ENCODE data around the gene LKAAEAR1. TPM values are rescaled to one million over a fixed set of nuclear protein-coding genes. Genes with fewer than 3 reads are reported as not detected.
A peak's percentile ranks its signal among the peaks of the same experiment; 100 is the strongest.

The LKAAEAR1 gene
- total and polyA plus RNA-seq, 2 of the 13 experiments (the other 11 are each of a cell fraction or from before 2014, with no cell fraction given) = not detected

- TF ChIP-seq SP4 (CRISPR knock-in tag; IDR thresholded peaks at IDR 0.05) (no peak), NCOA2 (CRISPR knock-in tag; IDR thresholded peaks at IDR 0.05) (0 out of 2 replicates have a peak, but pooled peaks have one; percentile 61), SNRNP70 (IDR thresholded peaks at IDR 0.05; ENCODE audit: low read depth, low read length) (no peak), AHR (CRISPR knock-in tag; IDR thresholded peaks at IDR 0.05) (no peak), DR1 (CRISPR knock-in tag; IDR thresholded peaks at IDR 0.05) (no peak), NFRKB (IDR thresholded peaks at IDR 0.05) (no peak), ZNF260 (CRISPR knock-in tag; IDR thresholded peaks at IDR 0.05; ENCODE audit: borderline replicate concordance, low read depth) (no peak), TMF1 (CRISPR knock-in tag; IDR thresholded peaks at IDR 0.05; ENCODE audit: low read depth) (no peak), SMC3 (IDR thresholded peaks at IDR 0.05; ENCODE audit: low read length) (no peak; the same call in 1 of the 2 replicates), FIP1L1 (IDR thresholded peaks at IDR 0.05; ENCODE audit: borderline replicate concordance, insufficient read depth, low read depth, low read length) (no peak), ARID3A (IDR thresholded peaks at IDR 0.05; ENCODE audit: low read depth, low read length) (no peak), XBP1 (CRISPR knock-in tag; IDR thresholded peaks at IDR 0.05) (no peak), RXRA (CRISPR knock-in tag; IDR thresholded peaks at IDR 0.05) (peak; percentile 82), FOXA3 (CRISPR knock-in tag; IDR thresholded peaks at IDR 0.05) (peak; percentile 69), RFX1 (IDR thresholded peaks at IDR 0.05) (no peak), SALL2 (CRISPR knock-in tag; IDR thresholded peaks at IDR 0.05) (no peak), ZNF20 (CRISPR knock-in tag; IDR thresholded peaks at IDR 0.05) (no peak), HDAC1 (CRISPR knock-in tag; IDR thresholded peaks at IDR 0.05) (peak; percentile 68), ZFP90 (CRISPR knock-in tag; IDR thresholded peaks at IDR 0.05; ENCODE audit: borderline replicate concordance) (0 out of 2 replicates have a peak, but pooled peaks have one; percentile 40)
- TF ChIP-seq, protein P1, sequence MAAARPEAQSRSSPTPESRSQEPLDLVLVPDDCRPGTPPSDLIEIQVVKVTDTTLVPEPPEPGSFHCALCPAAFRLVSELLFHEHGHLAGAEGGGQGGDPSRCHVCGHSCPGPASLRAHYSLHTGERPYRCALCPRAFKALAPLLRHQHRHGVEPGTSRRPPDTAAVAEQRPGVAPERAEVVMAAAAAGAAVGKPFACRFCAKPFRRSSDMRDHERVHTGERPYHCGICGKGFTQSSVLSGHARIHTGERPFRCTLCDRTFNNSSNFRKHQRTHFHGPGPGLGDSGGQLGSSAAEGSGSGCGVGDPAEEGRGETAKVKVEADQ (CRISPR knock-in tag; IDR thresholded peaks at IDR 0.05; ENCODE audit: borderline replicate concordance) = no peak
- TF ChIP-seq, protein P2, sequence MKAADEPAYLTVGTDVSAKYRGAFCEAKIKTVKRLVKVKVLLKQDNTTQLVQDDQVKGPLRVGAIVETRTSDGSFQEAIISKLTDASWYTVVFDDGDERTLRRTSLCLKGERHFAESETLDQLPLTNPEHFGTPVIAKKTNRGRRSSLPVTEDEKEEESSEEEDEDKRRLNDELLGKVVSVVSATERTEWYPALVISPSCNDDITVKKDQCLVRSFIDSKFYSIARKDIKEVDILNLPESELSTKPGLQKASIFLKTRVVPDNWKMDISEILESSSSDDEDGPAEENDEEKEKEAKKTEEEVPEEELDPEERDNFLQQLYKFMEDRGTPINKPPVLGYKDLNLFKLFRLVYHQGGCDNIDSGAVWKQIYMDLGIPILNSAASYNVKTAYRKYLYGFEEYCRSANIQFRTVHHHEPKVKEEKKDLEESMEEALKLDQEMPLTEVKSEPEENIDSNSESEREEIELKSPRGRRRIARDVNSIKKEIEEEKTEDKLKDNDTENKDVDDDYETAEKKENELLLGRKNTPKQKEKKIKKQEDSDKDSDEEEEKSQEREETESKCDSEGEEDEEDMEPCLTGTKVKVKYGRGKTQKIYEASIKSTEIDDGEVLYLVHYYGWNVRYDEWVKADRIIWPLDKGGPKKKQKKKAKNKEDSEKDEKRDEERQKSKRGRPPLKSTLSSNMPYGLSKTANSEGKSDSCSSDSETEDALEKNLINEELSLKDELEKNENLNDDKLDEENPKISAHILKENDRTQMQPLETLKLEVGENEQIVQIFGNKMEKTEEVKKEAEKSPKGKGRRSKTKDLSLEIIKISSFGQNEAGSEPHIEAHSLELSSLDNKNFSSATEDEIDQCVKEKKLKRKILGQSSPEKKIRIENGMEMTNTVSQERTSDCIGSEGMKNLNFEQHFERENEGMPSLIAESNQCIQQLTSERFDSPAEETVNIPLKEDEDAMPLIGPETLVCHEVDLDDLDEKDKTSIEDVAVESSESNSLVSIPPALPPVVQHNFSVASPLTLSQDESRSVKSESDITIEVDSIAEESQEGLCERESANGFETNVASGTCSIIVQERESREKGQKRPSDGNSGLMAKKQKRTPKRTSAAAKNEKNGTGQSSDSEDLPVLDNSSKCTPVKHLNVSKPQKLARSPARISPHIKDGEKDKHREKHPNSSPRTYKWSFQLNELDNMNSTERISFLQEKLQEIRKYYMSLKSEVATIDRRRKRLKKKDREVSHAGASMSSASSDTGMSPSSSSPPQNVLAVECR (CRISPR knock-in tag; IDR thresholded peaks at IDR 0.05; ENCODE audit: borderline replicate concordance) = no peak
- TF ChIP-seq, protein P3, sequence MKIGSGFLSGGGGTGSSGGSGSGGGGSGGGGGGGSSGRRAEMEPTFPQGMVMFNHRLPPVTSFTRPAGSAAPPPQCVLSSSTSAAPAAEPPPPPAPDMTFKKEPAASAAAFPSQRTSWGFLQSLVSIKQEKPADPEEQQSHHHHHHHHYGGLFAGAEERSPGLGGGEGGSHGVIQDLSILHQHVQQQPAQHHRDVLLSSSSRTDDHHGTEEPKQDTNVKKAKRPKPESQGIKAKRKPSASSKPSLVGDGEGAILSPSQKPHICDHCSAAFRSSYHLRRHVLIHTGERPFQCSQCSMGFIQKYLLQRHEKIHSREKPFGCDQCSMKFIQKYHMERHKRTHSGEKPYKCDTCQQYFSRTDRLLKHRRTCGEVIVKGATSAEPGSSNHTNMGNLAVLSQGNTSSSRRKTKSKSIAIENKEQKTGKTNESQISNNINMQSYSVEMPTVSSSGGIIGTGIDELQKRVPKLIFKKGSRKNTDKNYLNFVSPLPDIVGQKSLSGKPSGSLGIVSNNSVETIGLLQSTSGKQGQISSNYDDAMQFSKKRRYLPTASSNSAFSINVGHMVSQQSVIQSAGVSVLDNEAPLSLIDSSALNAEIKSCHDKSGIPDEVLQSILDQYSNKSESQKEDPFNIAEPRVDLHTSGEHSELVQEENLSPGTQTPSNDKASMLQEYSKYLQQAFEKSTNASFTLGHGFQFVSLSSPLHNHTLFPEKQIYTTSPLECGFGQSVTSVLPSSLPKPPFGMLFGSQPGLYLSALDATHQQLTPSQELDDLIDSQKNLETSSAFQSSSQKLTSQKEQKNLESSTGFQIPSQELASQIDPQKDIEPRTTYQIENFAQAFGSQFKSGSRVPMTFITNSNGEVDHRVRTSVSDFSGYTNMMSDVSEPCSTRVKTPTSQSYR (CRISPR knock-in tag; IDR thresholded peaks at IDR 0.05; ENCODE audit: borderline replicate concordance) = peak; percentile 33; the same call in 1 of the 2 replicates
These were observed 2.0 kb downstream of the LKAAEAR1 start (continued) for GRCh38 chr20:64082126-64082731.

Measured in HepG2 (cell line).